Spinal cord (tissue), 10 donors: ENCODE measurements around the gene CLMN. TPM values are rescaled to one million over a fixed set of nuclear protein-coding genes. Genes with fewer than 3 reads are reported as not detected.
A peak's percentile ranks its signal among the peaks of the same experiment; 100 is the strongest.

Experiments
- DNase-seq, 6 donors: peaks; one replicate each; pipeline versions ENCODE4 v3.0.0 to v3.0.0-alpha.2; 2013 to 2015; ENCODE audit warnings: low spot score in 6 of 6, low read depth in 4 of 6
- H3K27ac ChIP-seq: one replicate; pipeline ENCODE4 v1.5.1; 2013; ENCODE audit warnings: low read depth, low read length, control low read depth
- H3K27me3 ChIP-seq: one replicate; pipeline ENCODE4 v1.6.1; 2013; ENCODE audit warnings: low read length; ENCODE audit not compliant: control insufficient read depth, insufficient read depth
- H3K36me3 ChIP-seq: one replicate; pipeline ENCODE4 v1.6.1; 2013; ENCODE audit warnings: low read length; ENCODE audit not compliant: control insufficient read depth, insufficient read depth
- H3K4me1 ChIP-seq: one replicate; pipeline ENCODE4 v1.6.1; 2013; ENCODE audit warnings: low read length; ENCODE audit not compliant: control insufficient read depth, insufficient read depth
- H3K4me3 ChIP-seq: one replicate; pipeline ENCODE4 v1.5.1; 2013; ENCODE audit warnings: low read depth, low read length, control low read depth
- H3K9me3 ChIP-seq: one replicate; pipeline ENCODE4 v1.6.1; 2013; ENCODE audit warnings: low read length; ENCODE audit not compliant: control insufficient read depth, insufficient read depth
- WGBS: methylation state at CpG from one replicate; pipeline ENCODE4 v1.1.5; 2013; ENCODE audit warnings: missing lambda C conversion rate; ENCODE audit not compliant: insufficient coverage; 5-methylcytosine and 5-hydroxymethylcytosine counted together
- polyA plus RNA-seq, 2 donors: library from polyadenylated mRNA; unstranded; fragments of 120-200 nt; gene quantifications; one replicate each; pipeline ENCODE4 v1.2.1, GENCODE V29; 2013; ENCODE audit not compliant: insufficient read length in 2 of 2
- small RNA-seq: library from RNA; depleted of rRNA; stranded (forward); fragments of <200 nt; gene quantifications from one replicate; pipeline ENCODE3, GENCODE V24; 2014; ENCODE audit warnings: low replicate concordance
- total RNA-seq, 2 donors: library from RNA; depleted of rRNA in 1 of 2; stranded (reverse); fragments of 120-200 nt in 1 of 2; fragments of >200 nt in 1 of 2; gene quantifications; one replicate each; pipeline versions ENCODE4 v1.2.3 to v1.2.4, GENCODE V29; 2013 to 2014
- donor health status: healthy.

Gene CLMN
- total and polyA plus RNA-seq, 4 donors: 4.1 to 18.8 (median 8.6) TPM

- WGBS: 90% methylated on average over 3 of the region's 8 CpGs
- Histone ChIP-seq H3K36me3 (peaks cover 4% of the 10 kb centered on the region), H3K4me1 (peaks cover 7% of the 10 kb centered on the region), H3K4me3 (no peak overlapping the region), H3K9me3 (no peaks in the 10 kb centered on the region), H3K27ac (peak overlapping the region; percentile 55), H3K27me3 (no peaks in the 10 kb centered on the region)
- DNase-seq: no peak
These were observed 185.3 kb downstream of the CLMN start for GRCh38 chr14:95134304-95134933.

- Histone ChIP-seq H3K4me3 (no peak overlapping the region), H3K9me3 (no peaks in the 10 kb centered on the region), H3K4me1 (peaks cover 7% of the 10 kb centered on the region), H3K27me3 (no peaks in the 10 kb centered on the region), H3K36me3 (peaks cover 4% of the 10 kb centered on the region), H3K27ac (peak overlapping the region; percentile 75)
- WGBS: 11% methylated on average over 2 of the region's 2 CpGs
- peak in 2 of 6 donors; percentile 71 to 76 for DNase-seq
These were observed 186.4 kb downstream of the CLMN start for GRCh38 chr14:95133282-95133681.

DNA sequence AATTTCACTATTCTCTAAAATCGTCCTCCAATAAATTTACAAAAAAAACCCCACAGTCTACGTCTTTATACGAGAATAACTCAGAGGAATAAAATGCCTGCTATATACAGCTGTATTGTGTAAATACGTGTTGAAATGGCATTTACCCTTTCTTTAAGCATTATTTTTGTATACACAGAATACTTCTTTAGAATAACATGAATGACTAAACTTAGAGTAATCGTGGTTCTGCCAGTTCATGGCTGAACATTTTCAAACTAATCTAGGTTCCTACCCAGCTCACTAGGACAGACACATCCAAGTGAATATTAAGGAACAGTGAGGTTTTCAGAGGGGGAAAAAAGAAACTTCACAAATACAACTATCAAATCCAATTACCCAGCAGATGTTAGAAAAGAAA lies 186.9 kb downstream of the CLMN start:
- H3K36me3 ChIP-seq: peaks cover 4% of the 10 kb centered on the region
- H3K4me3 ChIP-seq: no peak overlapping the region
- no peaks in the 10 kb centered on the region for H3K9me3 ChIP-seq
- WGBS: no CpG with 5 or more reads among the region's 5 CpGs
- peak overlapping the region; percentile 75 for H3K27ac ChIP-seq
- no peaks in the 10 kb centered on the region for H3K27me3 ChIP-seq
- peaks cover 7% of the 10 kb centered on the region for H3K4me1 ChIP-seq
- DNase-seq: no peak

Small RNA genes lying within 50 kb of the gene (small RNA-seq; reads per million reads assigned to genes)
- gene MIR3173: 0.34 reads per million, percentile 35 among the genes with 10 or more reads in this experiment

Other genes starting within 250 kb of the CLMN start
- 100 to 1,000 TPM in 1 of 2 donors, 10 to 100 TPM in 1; 66.4 to 136 TPM for gene DICER1, start 162.4 kb downstream of the CLMN start, total RNA-seq
- gene DICER1, start 162.4 kb downstream of the CLMN start, polyA plus RNA-seq: 10 to 100 TPM; 36.7 to 53.1 TPM
- gene SYNE3, start 196.7 kb upstream of the CLMN start, total RNA-seq: 10 to 100 TPM in 1 of 2 donors, 1 to 10 TPM in 1; 7.6 to 12.2 TPM
- gene SYNE3, start 196.7 kb upstream of the CLMN start, polyA plus RNA-seq: 1 to 10 TPM; 2.0 to 3.2 TPM
- 10 to 100 TPM; 61.1 to 63.1 TPM for gene GLRX5, start 215.1 kb upstream of the CLMN start, total RNA-seq
- 10 to 100 TPM; 70.5 to 77.9 TPM for gene GLRX5, start 215.1 kb upstream of the CLMN start, polyA plus RNA-seq